ENCODE data around the gene NLGN4Y. TPM values are rescaled to one million over a fixed set of nuclear protein-coding genes. Genes with fewer than 3 reads are reported as not detected.

Gene NLGN4Y
- total RNA-seq, 1 experiment from 2014 or later: not detected

GRCh38 chrY:14485935-14486334, 38.4 kb upstream of the NLGN4Y start:
- TF ChIP-seq CTCF (conservative IDR thresholded peaks at IDR 0.05): no peak
- Histone ChIP-seq H2AFZ (ENCODE audit: low read length) (no peak overlapping the region), H3K23ac (ENCODE audit: insufficient read length, low read depth, low read length) (no peak overlapping the region), H3K14ac (ENCODE audit: insufficient read depth, low read length) (no peak overlapping the region), H2BK15ac (ENCODE audit: low read depth, low read length) (no peak overlapping the region), H2BK5ac (ENCODE audit: insufficient read length, low read length) (no peak overlapping the region), H4K91ac (ENCODE audit: insufficient read length, low read depth, low read length) (no peak overlapping the region), H3K56ac (ENCODE audit: insufficient read length, low read depth, low read length) (no peak overlapping the region), H3K4me1 (ENCODE audit: insufficient read depth, low read length) (no peaks in the 10 kb centered on the region), H3K27me3 (ENCODE audit: insufficient read depth, low read length) (no peaks in the 10 kb centered on the region), H3K4ac (ENCODE audit: low read depth, low read length) (no peak overlapping the region), H2BK20ac (ENCODE audit: low read depth, low read length, poor library complexity, severe bottlenecking) (no peak overlapping the region), H3K9me3 (ENCODE audit: control insufficient read depth, low read depth, low read length) (no peaks in the 10 kb centered on the region), H3K79me1 (ENCODE audit: insufficient read depth, low read depth, low read length, poor library complexity, severe bottlenecking) (no peaks in the 10 kb centered on the region), H2AK5ac (ENCODE audit: insufficient read length, low read length) (no peak overlapping the region), H3K79me2 (ENCODE audit: insufficient read depth, low read length) (no peaks in the 10 kb centered on the region), H4K8ac (replicated peaks; ENCODE audit: insufficient read length, low read depth, low read length) (no peak overlapping the region), H4K5ac (ENCODE audit: insufficient read length, low read depth, low read length) (no peak overlapping the region), H4K20me1 (ENCODE audit: control insufficient read depth, insufficient read depth, insufficient read length) (no peaks in the 10 kb centered on the region), H2BK12ac (ENCODE audit: insufficient read length, low read depth, low read length) (no peak overlapping the region), H3K18ac (ENCODE audit: insufficient read length, low read depth, low read length) (no peak overlapping the region), H3K27ac (ENCODE audit: insufficient read length, low read depth, low read length) (no peak overlapping the region), H2BK120ac (ENCODE audit: low read depth, low read length, poor library complexity, severe bottlenecking) (no peak overlapping the region), H3T11ph (ENCODE audit: low read length) (no peak overlapping the region), H3K9ac (ENCODE audit: extremely low read depth, insufficient read length, low read length) (no peak overlapping the region), H3K4me2 (ENCODE audit: insufficient read depth, insufficient read length, low read length) (no peak overlapping the region), H3K23me2 (ENCODE audit: insufficient read length, low read depth, low read length, poor library complexity, severe bottlenecking) (no peaks in the 10 kb centered on the region)
- no peak for DNase-seq
- H3K27ac Mint-ChIP-seq: no peak overlapping the region
- no peaks in the 10 kb centered on the region for H3K36me3 Mint-ChIP-seq (ENCODE audit: insufficient read depth in 1 of 3, low read depth in 3 of 3)
- H3K27me3 Mint-ChIP-seq (ENCODE audit: low read depth): no peaks in the 10 kb centered on the region
- H3K9me3 Mint-ChIP-seq: no peaks in the 10 kb centered on the region
- H3K4me1 Mint-ChIP-seq: no peaks in the 10 kb centered on the region
- H3K4me3 Mint-ChIP-seq: no peak overlapping the region

All from H9 (cell line).